ENCODE data around the gene ST3GAL2. TPM values are rescaled to one million over a fixed set of nuclear protein-coding genes. Genes with fewer than 3 reads are reported as not detected.

ST3GAL2 gene
- total and polyA plus RNA-seq, 9 of the 15 experiments (the other 6 are each of a cell fraction or from before 2014, with no cell fraction given) = 1.5 to 108 (median 34.3) TPM

GRCh38 chr16:70454222-70455034 is 15.5 kb upstream of the ST3GAL2 start, which contains the start of gene FCSK (continued):
- peak; percentile 69; the same call in 1 of the 2 replicates for TF ChIP-seq ATF7 (IDR thresholded peaks at IDR 0.05)
- 0 out of 2 replicates have a peak, but pooled peaks have one; percentile 14 for TF ChIP-seq ZHX1 (conservative IDR thresholded peaks at IDR 0.05; ENCODE audit: low read length)
- no peak for TF ChIP-seq ZBTB2 (IDR thresholded peaks at IDR 0.05)
- peak; percentile 53; the same call in 1 of the 2 replicates for TF ChIP-seq VEZF1 (CRISPR knock-in tag; IDR thresholded peaks at IDR 0.05)
- no peak for TF ChIP-seq DPF2 (IDR thresholded peaks at IDR 0.05)
- 0 out of 2 replicates have a peak, but pooled peaks have one; percentile 8 for TF ChIP-seq MYC (IDR thresholded peaks at IDR 0.05; ENCODE audit: low read depth, low read length)
- no peak for TF ChIP-seq MYC (CRISPR knock-in tag; IDR thresholded peaks at IDR 0.05; ENCODE audit: borderline replicate concordance, low read depth)
- no peak for TF ChIP-seq ETV5 (CRISPR knock-in tag; IDR thresholded peaks at IDR 0.05; ENCODE audit: low read depth)
- no peak for TF ChIP-seq ARID1B (IDR thresholded peaks at IDR 0.05)
- TF ChIP-seq DDX20 (tag; IDR thresholded peaks at IDR 0.05; ENCODE audit: low read depth) = no peak
- TF ChIP-seq ATF6 (CRISPR knock-in tag; IDR thresholded peaks at IDR 0.05) = no peak
- TF ChIP-seq HDAC2 (IDR thresholded peaks at IDR 0.05) = no peak
- TF ChIP-seq ZNF174 (CRISPR knock-in tag; IDR thresholded peaks at IDR 0.05) = no peak
- TF ChIP-seq ZNF699 (CRISPR knock-in tag; IDR thresholded peaks at IDR 0.05; ENCODE audit: insufficient replicate concordance) = no peak
- no peak for TF ChIP-seq FIP1L1 (IDR thresholded peaks at IDR 0.05; ENCODE audit: low read depth, low read length, poor library complexity, severe bottlenecking)
- TF ChIP-seq ZNF507 (tag; conservative IDR thresholded peaks at IDR 0.05) = no peak
- 0 out of 2 replicates have a peak, but pooled peaks have one; percentile 49 for TF ChIP-seq HMGXB4 (CRISPR knock-in tag; IDR thresholded peaks at IDR 0.05)
- TF ChIP-seq OTX1 (CRISPR knock-in tag; IDR thresholded peaks at IDR 0.05) = no peak

Measured in K562 (cell line).